GM18502 (cell line): ENCODE measurements around the gene PAX2.
"Not testable (repeated sequence)": the region's sequence is repeated elsewhere in the genome, so short reads cannot be mapped to it uniquely, and the experiment has no call there.

Experiments
- ATAC-seq: cut with Tn5 transposase; IDR thresholded peaks from one replicate; pipeline ENCODE4 v1.9.1; 2021; ENCODE audit warnings: mild to moderate bottlenecking; ENCODE audit not compliant: unreplicated experiment, poor library complexity

PAX2 gene

GRCh38 chr10:100744987-100745881 is at the start of gene PAX2:
Gene PAX2, plus strand, starts transcription at chr10:100745582. Its CDS starts 679 bp downstream, at chr10:100746261.
- ATAC-seq, result no peak

DNA sequence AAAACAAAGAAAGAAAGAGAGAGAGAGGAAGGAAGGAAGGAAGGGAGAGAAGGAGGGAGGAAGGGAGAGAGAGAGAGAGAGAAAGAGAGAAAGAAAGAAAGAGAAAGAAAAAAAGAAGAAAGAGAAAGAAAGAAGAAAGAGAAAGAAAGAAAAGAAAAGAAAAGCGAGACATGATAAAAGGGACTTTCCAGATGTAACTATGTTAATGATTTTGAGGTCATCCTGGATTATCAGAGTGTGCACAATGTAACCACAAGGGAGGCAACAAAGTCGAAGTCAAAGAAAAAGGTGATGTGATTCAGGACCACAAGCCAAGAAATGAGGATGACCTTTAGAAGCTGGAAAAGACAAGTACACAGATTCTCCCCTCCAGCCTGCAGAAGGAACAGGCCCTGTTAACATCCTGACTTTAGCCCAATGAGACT is 48.9 kb upstream of the PAX2 start:
- ATAC-seq, result no peak

DNA sequence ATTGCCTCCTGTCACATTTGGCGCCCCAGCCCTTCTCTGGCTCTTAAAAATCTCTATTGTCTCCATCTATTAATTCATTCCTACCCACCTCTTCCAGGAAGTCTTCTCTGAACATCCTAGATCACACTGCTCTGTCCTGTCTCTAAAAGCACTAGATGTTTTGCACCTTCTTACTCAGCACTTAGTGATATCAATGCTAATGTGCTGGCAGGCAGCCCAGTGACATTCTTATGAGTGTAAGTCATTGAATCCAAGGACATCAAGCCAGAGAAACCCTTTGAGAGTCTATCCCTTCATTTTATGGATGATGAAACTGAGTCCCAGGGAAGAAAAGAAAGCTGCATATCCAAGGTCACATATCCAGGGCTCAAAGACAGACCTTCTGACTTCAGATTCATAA is 48.3 kb upstream of the PAX2 start:
- no peak for ATAC-seq

GRCh38 chr10:100697631-100698030 is 47.8 kb upstream of the PAX2 start:
- ATAC-seq, result no peak

DNA sequence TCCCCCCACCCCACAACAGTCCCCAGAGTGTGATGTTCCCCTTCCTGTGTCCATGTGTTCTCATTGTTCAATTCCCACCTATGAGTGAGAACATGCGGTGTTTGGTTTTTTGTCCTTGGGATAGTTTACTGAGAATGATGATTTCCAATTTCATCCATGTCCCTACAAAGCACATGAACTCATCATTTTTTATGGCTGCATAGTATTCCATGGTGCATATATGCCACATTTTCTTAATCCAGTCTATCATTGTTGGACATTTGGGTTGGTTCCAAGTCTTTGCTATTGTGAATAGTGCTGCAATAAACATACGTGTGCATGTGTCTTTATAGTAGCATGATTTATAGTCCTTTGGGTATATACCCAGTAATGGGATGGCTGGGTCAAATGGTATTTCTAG is 43.7 kb upstream of the PAX2 start:
- not testable (repeated sequence) for ATAC-seq

- ATAC-seq, result no peak
Observed at GRCh38 chr10:100705139-100705538, 40.2 kb upstream of the PAX2 start.

DNA sequence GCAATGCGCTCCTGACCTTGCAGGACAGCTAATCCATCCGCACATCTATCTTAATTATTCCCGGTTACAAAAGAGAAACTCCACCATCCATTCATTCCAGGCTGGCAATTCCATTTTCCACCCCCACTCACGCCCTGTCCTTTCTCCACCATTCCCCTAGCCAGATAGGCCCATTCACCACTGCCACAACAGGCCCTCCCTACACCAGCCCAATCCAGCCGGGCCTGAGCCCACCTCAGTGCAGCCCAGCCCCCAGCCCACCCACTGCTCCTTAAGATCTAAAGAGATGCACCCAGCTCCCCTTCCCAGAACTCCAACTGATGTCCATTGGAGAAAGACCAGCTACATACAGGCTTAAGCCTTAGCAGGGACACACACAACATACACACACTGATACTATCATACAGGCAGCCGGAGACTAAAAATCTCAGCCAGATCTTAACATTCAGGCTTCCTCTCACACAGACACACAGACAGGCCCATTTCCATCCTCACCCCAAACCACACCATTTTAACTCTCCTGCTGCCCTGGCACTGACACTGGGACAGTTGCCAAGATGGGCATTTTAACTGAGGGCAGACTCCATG is 38.0 kb upstream of the PAX2 start:
- no peak for ATAC-seq

DNA sequence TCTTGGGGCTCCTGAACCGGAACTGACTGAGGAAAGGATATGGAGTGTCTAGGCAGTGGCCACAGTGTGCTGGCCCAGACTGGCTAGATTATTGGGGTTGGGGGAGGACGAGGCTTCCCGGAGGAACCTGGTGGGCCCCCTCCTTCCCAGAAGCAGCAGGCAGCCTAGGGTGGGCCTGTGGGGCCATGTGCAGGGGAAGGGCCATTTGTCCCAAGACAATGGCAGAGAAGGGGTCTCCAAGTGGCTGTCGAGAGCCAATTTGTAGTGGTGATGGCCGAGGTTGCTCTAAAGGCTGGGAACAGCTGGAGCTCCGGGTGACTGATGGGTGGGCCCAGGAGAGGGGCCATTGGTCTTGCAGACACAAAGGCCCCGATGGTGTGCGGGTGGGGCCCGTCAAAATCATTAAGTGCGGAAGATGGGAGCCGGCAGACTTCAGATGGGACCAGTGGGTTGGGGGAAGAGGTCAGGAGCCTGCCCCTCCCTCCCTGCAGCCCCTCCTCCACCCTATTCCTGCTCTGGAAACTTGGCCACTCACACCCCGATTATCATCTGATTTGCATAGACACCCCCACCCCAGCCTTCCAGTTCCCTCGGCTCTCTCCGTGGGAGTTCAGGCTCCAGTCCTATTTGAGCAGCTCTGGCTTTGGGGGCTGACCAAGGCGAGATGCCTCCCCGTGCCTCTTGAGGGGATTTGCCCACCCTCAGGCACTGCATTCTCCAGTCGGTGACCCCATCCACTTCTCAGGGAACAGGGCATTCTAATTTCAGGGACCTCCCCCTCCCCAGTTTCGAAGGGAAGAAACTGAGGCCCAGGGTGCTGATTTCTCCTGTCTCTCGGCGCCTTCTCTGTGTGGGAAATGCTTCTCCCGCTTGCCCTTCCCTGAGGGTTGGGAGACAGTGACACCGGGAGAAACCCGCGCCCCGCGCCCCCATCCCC is 36.0 kb upstream of the PAX2 start:
- ATAC-seq, result no peak

DNA sequence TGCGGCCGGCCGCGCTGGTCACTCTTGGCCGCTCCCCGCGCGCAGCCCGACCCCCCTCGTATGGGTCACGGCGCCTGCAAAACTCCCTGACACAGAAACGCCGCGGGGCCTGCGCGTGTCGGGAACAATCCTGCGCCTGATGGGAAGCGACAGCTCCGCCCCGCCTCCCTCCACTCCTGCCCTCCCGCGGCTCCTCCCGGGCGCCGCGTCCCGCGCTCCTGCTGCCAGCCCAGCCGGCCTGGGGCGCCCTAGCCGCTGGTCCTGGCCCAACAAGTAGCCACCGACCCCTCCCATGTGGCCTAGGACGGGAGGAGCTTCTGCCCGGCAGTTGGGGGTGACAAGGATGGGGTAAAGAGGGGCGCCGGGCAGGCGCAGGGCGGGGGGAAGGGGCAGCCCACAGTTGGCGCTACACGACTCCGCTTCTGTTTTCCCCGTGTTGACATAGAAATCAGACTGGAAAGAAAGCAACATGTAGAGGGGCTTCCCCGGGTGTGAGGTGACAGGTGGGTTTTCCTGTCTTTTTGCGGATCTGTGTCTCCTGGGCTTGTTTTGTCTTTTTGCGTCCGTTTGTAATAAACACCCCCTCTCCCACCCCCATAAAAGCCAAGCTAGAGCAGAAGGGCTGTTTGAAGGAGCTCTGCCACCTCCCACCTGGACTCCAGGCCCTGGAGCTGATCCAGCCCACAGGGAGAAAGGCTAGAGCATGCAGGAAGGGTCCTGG is 35.1 kb upstream of the PAX2 start:
- no peak for ATAC-seq

- no peak for ATAC-seq
Observed at GRCh38 chr10:100713049-100713858, 32.1 kb upstream of the PAX2 start.

DNA sequence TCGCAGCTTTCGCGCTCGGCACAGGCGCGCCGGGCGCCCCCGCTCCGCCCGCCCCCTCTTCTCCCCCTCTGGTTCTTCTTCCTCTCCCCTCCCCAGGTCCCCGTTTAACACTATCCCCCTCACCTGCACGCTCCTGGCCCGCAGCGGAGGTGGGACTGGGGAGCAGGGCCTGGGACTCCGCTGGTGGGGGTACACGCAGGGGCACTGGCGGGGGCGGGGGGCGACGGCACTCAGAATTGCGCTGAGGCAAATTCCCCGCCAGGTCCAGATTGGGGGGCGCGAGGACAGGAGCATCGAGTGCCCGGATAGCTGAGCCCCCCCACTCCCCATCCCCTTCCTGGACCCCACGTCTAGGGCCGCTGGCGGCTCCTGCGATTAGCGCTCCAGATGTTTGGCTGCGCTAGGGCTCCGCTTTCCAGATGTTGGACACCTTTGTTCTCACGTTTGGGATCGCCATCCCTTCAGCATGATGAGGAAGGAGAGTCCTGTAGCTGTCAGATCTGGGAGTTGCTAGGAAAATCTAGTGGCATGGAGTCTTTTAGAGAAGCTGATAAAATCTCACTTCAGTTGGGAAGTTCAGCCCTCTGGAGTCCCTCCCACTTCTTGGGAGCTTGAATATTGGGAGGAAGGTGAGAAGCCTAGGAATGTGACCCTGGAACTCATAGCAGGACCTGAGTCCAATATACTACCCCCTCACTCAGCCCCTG is 31.4 kb upstream of the PAX2 start:
- ATAC-seq, result no peak

- no peak for ATAC-seq
Observed at GRCh38 chr10:100714566-100714950, 30.8 kb upstream of the PAX2 start.

- ATAC-seq, result no peak
Observed at GRCh38 chr10:100715101-100715444, 30.3 kb upstream of the PAX2 start.

- no peak for ATAC-seq
Observed at GRCh38 chr10:100715445-100716385, 29.7 kb upstream of the PAX2 start.

DNA sequence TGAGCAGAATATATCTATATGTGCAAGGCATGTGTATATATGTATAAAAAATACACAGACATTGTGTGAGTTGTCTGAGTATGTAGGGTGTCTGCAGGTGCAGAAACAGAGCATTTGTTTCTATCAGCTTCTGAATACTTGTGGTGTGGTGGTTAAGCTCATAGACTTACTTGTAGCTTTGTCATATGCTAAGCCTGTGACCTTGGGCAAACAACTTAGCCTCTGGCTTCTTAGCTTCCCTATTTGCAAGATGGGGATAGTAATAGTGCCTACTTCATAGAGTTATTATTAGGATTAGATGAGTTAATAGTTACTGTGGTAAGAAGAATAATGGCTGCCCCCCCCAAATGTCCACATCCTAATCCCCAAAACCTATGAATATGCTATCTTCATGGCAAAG is 28.2 kb upstream of the PAX2 start:
- ATAC-seq, result no peak

GRCh38 chr10:100718197-100718742 is 27.1 kb upstream of the PAX2 start:
- no peak for ATAC-seq

GRCh38 chr10:100723180-100723579 is 22.2 kb upstream of the PAX2 start:
- ATAC-seq, result no peak
